22Rv1 (cell line): ENCODE data around the gene EMP1.

Source experiments
- H3K27ac ChIP-seq: fragments of 450-650 bp; 2 replicates; pipeline ENCODE4 v1.5.1; 2017
- ZFX ChIP-seq: fragments of 450-650 bp; IDR thresholded peaks from 2 replicates; pipeline ENCODE4 v1.6.1; 2017; ENCODE audit warnings: antibody characterized with exemption, borderline replicate concordance
- TF ChIP-seq, protein P1 (sequence below): fragments of 450-650 bp; IDR thresholded peaks from 2 replicates; pipeline ENCODE4 v1.5.1; 2017; ENCODE audit warnings: mild to moderate bottlenecking

Gene EMP1

DNA sequence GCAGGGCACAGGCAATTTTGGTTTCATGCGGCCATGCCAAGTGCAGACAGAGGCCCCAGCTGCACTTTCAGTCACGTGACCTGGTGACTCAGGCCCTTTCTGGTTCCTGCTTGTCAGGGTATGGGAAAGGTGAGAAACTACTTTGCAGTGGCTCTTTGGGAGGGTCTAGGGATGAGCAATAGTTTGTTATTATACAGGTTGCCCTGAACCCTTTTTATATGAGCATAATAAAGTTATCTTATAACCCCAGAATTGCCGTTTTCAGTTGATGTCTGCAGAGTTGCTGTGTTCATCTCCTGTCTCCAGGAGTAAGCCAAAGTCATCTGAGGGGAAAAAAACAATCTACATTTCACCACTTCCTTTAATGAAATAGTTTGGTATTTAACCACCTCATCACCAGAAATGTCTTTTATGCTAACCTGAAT lies 30.9 kb upstream of the EMP1 start:
- TF ChIP-seq, protein P1, sequence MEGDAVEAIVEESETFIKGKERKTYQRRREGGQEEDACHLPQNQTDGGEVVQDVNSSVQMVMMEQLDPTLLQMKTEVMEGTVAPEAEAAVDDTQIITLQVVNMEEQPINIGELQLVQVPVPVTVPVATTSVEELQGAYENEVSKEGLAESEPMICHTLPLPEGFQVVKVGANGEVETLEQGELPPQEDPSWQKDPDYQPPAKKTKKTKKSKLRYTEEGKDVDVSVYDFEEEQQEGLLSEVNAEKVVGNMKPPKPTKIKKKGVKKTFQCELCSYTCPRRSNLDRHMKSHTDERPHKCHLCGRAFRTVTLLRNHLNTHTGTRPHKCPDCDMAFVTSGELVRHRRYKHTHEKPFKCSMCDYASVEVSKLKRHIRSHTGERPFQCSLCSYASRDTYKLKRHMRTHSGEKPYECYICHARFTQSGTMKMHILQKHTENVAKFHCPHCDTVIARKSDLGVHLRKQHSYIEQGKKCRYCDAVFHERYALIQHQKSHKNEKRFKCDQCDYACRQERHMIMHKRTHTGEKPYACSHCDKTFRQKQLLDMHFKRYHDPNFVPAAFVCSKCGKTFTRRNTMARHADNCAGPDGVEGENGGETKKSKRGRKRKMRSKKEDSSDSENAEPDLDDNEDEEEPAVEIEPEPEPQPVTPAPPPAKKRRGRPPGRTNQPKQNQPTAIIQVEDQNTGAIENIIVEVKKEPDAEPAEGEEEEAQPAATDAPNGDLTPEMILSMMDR = no peak
- TF ChIP-seq ZFX = no peak
- H3K27ac ChIP-seq = no peak overlapping the region

DNA sequence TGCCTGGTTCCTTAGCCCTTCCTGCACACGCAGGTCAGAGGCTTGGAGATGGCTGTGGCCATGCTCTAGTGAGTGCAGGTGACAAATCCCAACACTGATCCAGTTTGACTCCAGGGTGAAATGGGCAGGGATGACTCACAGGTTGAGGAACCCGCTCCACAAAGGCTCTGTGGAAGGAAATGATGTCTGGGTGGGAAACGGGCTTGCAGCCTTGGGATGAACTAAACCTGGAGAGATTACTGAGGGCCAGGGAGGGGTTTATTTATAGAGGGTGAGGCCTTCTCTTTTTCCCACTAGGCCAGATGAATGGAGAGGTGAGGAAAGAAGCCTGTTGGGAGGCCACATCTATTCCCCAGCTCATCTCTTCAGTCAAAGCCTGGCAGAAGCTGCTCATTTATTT lies 29.3 kb upstream of the EMP1 start:
- no peak overlapping the region for H3K27ac ChIP-seq

DNA sequence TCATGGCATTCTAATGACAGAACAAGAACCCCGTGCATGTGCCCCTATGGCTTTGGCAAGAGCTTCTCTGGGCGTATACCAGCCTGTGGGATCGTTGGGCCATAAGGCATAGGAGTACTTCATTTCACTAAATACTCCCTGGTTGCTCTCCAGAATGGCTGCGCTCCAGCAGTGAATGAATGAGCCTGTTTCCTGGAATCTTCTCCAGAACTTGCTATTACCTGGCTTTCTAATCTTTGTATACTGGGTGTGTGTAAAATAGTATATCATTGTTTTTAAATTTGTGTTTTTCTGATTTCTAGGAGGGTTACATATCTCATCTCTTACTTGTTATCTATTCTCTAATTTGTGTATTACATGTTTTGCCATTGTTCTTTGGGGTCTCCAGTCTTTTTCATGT lies 28.6 kb upstream of the EMP1 start:
- no peak overlapping the region for H3K27ac ChIP-seq
- no peak for TF ChIP-seq ZFX
- TF ChIP-seq, protein P1 = no peak

More for the DNA sequence above, 29.3 kb upstream of the EMP1 start:
- TF ChIP-seq, protein P1 = no peak
- no peak for TF ChIP-seq ZFX

DNA sequence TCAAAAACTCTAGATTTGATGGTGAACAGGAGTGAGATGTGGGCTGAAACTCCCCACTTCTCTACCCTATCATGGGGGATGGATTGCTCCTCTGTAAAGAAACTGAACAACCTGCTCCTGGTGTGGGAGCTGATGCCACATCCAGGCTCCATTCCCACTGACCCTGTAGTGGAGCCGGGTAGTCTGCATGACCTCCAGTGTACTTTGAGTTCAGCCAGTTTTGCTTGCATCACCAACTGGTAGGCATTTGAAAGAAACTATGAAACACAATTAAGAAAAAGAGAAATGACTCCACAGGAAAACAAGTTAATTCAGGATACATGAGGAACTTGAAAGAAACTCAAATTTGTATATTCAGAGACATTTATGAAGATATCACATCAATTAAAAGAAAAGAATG lies 27.3 kb upstream of the EMP1 start:
- TF ChIP-seq, protein P1 = no peak
- TF ChIP-seq ZFX = no peak

DNA sequence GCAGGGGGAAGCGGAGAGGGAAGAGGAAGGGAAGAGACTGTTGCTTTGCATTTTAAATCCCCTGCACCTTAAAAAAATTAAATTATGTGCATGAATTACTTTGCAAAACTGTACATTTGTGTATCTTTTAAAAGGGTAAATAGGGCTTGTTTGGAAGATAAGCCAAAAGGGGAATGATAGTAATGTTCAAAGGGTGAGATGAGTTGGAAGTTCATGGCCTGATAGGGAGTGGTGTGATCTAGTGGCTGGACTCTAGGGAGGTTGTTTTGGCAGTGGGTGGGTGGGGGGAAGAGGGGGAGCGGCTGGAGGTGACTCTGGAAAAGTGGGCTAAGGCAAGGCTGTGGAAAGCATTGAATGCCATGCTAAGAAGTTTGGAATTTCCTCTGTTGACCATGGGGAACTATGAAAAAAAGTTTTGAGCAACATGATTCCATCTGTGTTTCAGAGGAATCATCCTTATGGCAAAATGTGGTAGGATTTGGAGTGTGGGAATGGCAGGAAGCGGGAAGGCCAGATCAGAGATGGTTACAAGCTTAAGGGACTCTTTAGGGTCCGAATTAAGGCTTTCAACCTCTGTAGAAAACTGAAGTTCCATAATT lies 25.5 kb upstream of the EMP1 start:
- no peak overlapping the region for H3K27ac ChIP-seq
- TF ChIP-seq, protein P1 = no peak
- TF ChIP-seq ZFX = no peak

More for the DNA sequence above, 27.3 kb upstream of the EMP1 start:
- no peak overlapping the region for H3K27ac ChIP-seq

DNA sequence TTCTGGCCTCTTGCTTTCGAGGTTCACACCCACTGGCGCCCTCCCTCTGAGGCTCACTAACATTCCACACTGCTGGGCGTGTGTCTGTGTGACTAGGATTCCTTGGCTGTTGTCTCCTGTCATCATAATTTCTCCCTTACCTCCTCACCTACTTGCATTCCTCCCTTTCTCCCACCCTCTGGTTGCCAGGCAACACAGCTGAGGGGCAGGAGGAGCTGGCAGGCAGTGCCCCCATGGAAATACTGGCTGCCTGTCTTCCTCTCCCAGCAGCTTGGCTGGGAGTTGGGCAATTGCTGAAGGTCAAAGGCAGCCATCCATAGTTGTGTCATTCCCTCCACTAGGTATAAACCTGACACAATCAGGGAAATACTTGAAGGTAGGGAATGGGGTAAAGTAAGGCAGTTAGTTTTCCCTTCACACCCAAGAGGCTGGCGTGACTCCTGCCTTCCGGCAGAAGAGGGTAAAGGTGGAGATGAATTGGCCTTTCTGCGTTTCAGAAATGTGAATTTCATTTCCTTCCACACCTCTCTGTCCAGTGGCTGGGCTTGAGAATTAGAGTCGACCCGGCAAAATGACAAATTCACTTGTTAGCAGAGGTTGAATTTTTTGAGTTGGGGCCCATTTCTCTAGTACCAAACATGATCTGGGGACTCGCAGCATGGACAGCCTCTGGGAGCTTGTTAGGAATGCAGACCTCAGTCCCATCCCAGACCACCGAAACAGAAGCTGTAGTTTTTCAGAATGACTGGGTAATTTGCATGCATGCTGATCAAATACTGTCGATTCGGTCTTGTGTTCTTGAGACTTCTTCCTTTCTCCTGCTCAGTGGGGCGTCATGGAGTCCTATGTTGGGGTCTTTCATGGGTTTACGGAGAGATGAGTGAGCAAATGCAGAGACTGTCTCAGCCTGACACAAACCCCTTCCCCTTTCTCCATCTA lies 24.3 kb upstream of the EMP1 start:
- TF ChIP-seq, protein P1 = no peak
- TF ChIP-seq ZFX = no peak
- H3K27ac ChIP-seq = no peak overlapping the region
